Liver (tissue), 3 donors: ENCODE data around the gene ATP11A.

Source experiments
- EGR1 ChIP-seq, 2 donors: IDR thresholded peaks; 2 replicates each; pipeline ENCODE4 v1.6.1; 2016 to 2018; ENCODE audit warnings: antibody characterized with exemption in 2 of 2, low read depth in 2 of 2
- FOXA1 ChIP-seq: IDR thresholded peaks from 2 replicates; pipeline ENCODE4 v1.6.1; 2016; ENCODE audit warnings: antibody characterized with exemption
- FOXA2 ChIP-seq: IDR thresholded peaks from 2 replicates; pipeline ENCODE4 v1.6.1; 2016; ENCODE audit warnings: antibody characterized with exemption
- GABPA ChIP-seq, 2 donors: IDR thresholded peaks in 1 of 2; conservative IDR thresholded peaks in 1 of 2; 2 replicates each; pipeline ENCODE4 v1.6.1; 2016; ENCODE audit warnings: antibody characterized with exemption in 2 of 2, mild to moderate bottlenecking in 1 of 2, moderate library complexity in 1 of 2
- JUND ChIP-seq, 2 donors: IDR thresholded peaks; 2 replicates each; pipeline ENCODE4 v1.6.1; 2016; ENCODE audit warnings: antibody characterized with exemption in 2 of 2
- MAX ChIP-seq: IDR thresholded peaks from 2 replicates; pipeline ENCODE4 v1.6.1; 2016; ENCODE audit warnings: antibody characterized with exemption
- RAD21 ChIP-seq, 2 donors: IDR thresholded peaks; 2 replicates each; pipeline ENCODE4 v1.6.1; 2016; ENCODE audit warnings: antibody characterized with exemption in 2 of 2, mild to moderate bottlenecking in 2 of 2
- REST ChIP-seq: IDR thresholded peaks from 2 replicates; pipeline ENCODE4 v1.6.1; 2016; ENCODE audit warnings: antibody characterized with exemption, mild to moderate bottlenecking
- RXRA ChIP-seq, 2 donors: IDR thresholded peaks; 2 replicates each; pipeline ENCODE4 v1.6.1; 2017 to 2018; ENCODE audit warnings: antibody characterized with exemption in 2 of 2, mild to moderate bottlenecking in 1 of 2
- SP1 ChIP-seq: IDR thresholded peaks from 2 replicates; pipeline ENCODE4 v1.6.1; 2018; ENCODE audit warnings: antibody characterized with exemption, mild to moderate bottlenecking
- TAF1 ChIP-seq: conservative IDR thresholded peaks from 2 replicates; pipeline ENCODE4 v1.6.1; 2016; ENCODE audit warnings: antibody characterized with exemption, mild to moderate bottlenecking
- YY1 ChIP-seq: IDR thresholded peaks from 2 replicates; pipeline ENCODE4 v1.6.1; 2016; ENCODE audit warnings: antibody characterized with exemption, mild to moderate bottlenecking
- TF ChIP-seq, protein P1 (sequence below): fragments of 150-350 bp; IDR thresholded peaks from 2 replicates; pipeline ENCODE4 v1.5.1; 2017; ENCODE audit warnings: improper control_type of control experiment, low read depth, low read length; ENCODE audit not compliant: missing input control
- TF ChIP-seq, protein P2 (sequence below): IDR thresholded peaks from 2 replicates; pipeline ENCODE4 v1.6.1; 2016; ENCODE audit warnings: antibody characterized with exemption
- donor health status: healthy.
- donor health status: healthy.

GRCh38 chr13:112877539-112877938, 187.7 kb downstream of the ATP11A start:
- TF ChIP-seq, protein P1, sequence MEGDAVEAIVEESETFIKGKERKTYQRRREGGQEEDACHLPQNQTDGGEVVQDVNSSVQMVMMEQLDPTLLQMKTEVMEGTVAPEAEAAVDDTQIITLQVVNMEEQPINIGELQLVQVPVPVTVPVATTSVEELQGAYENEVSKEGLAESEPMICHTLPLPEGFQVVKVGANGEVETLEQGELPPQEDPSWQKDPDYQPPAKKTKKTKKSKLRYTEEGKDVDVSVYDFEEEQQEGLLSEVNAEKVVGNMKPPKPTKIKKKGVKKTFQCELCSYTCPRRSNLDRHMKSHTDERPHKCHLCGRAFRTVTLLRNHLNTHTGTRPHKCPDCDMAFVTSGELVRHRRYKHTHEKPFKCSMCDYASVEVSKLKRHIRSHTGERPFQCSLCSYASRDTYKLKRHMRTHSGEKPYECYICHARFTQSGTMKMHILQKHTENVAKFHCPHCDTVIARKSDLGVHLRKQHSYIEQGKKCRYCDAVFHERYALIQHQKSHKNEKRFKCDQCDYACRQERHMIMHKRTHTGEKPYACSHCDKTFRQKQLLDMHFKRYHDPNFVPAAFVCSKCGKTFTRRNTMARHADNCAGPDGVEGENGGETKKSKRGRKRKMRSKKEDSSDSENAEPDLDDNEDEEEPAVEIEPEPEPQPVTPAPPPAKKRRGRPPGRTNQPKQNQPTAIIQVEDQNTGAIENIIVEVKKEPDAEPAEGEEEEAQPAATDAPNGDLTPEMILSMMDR: no peak
- TF ChIP-seq GABPA (IDR thresholded peaks at IDR 0.05 in 1 of 2, conservative IDR thresholded peaks at IDR 0.05 in 1 of 2) (no peak), EGR1 (IDR thresholded peaks at IDR 0.05; ENCODE audit: low read depth in 2 of 2) (no peak), YY1 (no peak), FOXA1 (no peak), REST (no peak), MAX (no peak), TAF1 (no peak), RAD21 (IDR thresholded peaks at IDR 0.05) (no peak), SP1 (no peak), RXRA (IDR thresholded peaks at IDR 0.05) (no peak), FOXA2 (no peak), JUND (IDR thresholded peaks at IDR 0.05) (no peak)
- TF ChIP-seq, protein P2, sequence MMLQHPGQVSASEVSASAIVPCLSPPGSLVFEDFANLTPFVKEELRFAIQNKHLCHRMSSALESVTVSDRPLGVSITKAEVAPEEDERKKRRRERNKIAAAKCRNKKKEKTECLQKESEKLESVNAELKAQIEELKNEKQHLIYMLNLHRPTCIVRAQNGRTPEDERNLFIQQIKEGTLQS: no peak
